ENCODE data around the gene MYL7.
"Not testable (repeated sequence)": the region's sequence is repeated elsewhere in the genome, so short reads cannot be mapped to it uniquely, and the experiment has no call there.

The MYL7 gene

DNA sequence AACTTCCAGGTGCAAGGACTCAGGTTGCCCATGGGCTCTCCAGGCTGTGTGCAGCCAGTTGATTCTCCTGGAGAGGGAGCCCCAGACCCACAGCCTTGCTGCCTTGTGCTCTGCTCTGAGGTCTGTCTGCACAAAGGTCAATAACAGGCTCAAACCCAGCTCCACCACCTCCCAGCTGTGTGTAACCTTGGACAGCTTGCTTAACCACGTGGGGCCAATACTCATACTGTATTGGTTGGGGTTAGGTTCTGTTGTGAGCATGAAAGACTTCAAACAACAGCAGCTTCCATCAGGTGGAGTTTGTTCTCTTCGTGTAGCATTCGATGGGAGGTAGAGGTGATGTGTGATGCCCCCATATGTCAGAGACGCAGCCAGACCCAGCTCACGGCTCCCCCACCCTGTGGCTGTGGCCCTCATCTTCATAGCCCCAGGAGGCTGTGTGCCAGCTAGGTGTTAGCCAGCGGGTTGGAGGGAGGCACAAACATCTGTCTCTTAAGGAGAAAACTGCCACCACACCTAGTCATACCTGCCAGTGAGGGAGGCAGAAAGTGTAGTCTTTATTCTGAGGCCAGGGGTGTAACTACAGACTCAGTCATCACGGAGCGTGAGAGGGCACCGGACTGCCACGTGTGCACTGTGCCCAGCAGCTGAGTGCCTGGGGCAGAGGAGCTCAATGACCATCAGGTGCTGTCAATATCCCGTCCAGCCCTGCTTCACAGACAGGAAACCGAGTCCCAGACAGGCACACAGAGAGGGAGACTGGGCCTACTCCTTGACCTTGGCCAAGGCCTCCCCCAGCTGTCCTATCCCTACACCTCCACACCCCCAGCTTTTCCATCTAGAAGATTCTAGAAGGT lies 9.7 kb downstream of the MYL7 start:
- no peak for DNase-seq (ENCODE audit: low read depth)

DNA sequence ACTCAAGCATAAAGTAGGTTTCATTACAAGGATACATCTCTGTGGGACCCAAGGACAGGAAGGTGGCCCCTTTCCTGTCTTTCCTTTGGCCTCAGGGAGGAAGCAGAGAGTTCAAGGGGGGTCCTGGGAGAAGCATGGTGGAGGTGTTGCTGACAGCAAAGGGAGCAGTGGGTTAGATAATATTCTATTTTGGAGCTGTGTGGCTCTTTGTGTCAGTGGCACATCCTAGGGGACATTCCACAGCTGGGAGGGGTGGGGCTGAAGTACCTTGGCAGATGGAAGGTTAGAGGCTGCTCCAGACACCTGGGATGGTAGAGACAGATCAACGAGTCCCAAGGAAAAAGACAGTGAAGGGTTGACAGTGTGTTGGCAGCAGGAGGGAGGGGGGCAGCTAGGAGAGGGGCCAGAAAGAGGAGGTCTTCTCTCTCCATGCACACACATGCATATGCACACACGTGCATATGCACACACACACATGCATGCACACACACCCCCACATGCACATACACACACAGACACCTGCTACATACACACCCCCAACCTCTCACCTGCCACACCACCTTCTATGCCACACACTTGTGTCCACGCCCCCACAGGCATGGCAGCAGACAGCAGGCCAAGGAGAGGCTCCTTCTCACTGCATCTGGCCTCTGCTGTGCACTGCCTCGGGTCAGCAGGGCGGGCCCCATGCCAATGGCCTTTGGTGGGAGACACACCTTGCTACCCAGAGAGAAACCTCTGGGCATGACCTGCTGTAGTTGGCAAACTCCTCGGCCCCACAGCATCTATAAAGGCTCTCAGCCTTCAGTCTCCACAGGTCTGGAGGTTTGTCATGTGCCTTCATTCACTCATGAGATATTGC lies 12.2 kb downstream of the MYL7 start:
- no peak for DNase-seq (ENCODE audit: low read depth)

- DNase-seq (ENCODE audit: low read depth): no peak
These were observed 14.0 kb downstream of the MYL7 start for GRCh38 chr7:44127161-44127560.

- not testable (repeated sequence) for DNase-seq (ENCODE audit: low read depth)
These were observed 14.6 kb downstream of the MYL7 start for GRCh38 chr7:44126574-44126973.

DNA sequence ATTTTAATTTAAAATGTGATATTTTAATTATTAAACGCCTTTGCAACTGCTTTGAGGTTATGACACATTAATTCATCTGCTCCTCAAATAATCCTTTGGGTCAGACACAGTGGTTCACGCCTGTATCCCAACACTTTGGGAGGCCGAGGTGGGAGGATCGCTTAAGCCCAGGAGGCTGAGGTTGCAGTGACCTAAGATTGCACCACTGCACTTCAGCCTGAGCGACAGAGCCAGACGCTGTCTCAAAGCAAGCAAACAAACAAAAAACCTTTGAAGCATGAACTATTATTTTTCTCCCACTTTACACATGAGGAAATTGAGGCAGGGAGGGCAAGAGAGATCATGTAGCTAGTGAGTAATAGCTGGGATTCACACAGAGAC lies 16.3 kb downstream of the MYL7 start:
- DNase-seq (ENCODE audit: low read depth): no peak

DNA sequence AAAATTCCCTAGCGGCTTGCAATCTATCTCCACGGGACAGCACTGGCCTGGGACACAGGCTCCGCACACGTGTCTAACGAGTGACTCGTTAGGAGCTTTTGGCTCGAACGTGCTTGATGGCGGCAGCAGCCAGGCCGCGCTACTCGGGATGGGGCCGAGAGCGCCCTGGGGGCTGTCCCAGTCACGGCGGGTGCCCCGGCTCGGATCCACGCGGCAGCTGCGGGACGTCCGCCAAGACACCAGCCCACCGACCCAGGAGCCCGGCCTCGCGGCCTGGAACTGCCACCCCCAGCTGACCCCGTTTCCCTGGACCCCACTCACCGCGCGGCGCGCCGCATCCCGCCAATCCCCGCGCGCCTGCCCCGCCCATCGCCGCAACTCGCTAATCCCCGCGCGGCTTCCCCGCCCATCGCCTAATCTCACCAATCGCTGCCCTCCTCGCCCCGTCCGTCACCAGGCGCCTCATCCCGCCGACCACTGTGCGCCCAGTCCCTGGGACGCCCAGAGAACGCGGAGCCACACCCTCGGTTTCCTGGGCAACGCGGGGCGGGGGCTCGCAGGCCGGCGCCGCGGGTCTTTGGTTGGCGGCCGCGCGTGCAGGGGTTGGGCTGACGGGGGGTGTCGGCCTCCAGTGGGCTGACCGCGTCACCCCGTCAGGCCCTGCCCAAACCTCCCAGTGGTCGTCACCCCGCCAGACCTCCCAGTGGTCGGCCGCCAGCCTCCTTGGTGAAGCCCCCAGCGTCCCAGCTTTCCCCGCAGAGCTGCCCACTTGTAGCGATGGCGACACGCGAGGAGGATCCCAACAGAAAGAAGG lies 17.7 kb downstream of the MYL7 start, which contains the start of gene POLD2:
Gene POLD2, minus strand, starts transcription at position 359 of the 814 bp plus-strand sequence. CDS start 1,495 bp downstream, outside the sequence.
- peak; percentile 90 for DNase-seq (ENCODE audit: low read depth)

DNA sequence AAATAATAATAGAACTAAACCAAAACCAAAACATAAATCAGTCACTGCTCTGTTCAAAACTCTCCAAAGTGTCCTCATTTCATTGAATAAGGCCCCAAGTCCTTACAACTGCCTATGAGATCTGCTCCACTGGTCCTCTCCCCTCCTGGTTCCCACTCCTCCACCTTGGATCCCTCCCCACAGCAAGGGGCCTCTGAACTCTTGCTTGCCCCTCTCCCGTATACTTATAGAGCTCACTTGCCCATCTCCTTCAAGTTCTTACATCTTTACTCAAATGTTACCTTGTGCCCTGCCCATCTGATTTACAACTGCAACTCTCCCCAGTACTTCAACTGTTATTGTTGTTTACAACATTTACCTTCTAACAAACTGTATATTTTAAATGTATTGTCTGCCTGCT lies 18.6 kb downstream of the MYL7 start:
- no peak for DNase-seq (ENCODE audit: low read depth)

DNA sequence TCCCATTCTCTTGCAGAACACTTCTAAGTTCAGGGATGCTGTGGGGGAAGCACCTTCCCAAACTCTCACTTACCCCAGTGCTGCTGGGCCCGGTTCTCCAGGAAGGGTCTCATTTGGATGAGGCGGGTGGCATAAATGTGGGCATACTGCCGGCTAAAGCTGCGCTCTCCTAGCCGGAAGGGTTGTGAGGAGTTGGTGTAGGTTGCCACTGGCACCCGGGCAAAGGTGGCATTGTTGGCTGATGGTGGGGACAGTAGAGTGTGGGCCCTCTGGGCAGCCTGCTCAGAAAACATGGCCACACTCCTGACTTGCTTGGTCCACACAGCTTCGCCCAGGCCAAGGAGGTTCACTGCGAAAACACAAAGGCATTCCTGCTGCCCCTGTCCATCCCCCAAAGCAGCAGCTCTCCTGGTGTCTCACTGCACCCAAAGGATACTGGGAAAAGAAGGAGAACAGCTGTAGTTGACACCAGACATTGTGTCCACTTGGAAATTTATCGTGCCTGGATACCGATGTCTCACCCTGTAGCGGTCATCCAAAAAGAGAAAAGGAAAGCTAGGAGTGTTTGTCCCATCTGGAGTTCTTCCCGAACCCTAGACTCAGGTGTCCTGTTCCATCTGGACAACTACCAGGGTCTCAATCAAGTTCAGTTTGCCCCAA lies 19.2 kb downstream of the MYL7 start:
- no peak for DNase-seq (ENCODE audit: low read depth)

DNA sequence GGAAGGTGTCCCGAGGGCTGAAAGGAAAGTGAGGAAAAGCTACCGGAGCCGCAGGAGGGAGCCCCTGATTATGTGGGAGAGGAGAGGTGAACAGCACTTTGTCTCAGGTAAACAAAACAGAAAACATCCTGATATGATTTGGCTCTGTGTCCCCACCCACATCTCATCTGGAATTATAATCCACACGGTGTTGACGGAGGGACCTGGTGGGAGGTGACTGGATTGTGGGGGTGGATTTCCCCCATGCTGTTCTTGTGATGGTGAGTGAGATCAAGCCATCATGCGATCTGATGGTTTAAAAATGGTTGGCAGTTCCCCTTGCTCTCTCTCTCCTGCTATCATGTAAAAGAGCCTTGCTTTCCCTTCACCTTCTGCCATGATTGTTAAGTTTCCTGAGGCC lies 20.7 kb downstream of the MYL7 start:
- DNase-seq (ENCODE audit: low read depth): no peak

GRCh38 chr7:44119829-44120380 lies 21.2 kb downstream of the MYL7 start:
- DNase-seq (ENCODE audit: low read depth): no peak

DNA sequence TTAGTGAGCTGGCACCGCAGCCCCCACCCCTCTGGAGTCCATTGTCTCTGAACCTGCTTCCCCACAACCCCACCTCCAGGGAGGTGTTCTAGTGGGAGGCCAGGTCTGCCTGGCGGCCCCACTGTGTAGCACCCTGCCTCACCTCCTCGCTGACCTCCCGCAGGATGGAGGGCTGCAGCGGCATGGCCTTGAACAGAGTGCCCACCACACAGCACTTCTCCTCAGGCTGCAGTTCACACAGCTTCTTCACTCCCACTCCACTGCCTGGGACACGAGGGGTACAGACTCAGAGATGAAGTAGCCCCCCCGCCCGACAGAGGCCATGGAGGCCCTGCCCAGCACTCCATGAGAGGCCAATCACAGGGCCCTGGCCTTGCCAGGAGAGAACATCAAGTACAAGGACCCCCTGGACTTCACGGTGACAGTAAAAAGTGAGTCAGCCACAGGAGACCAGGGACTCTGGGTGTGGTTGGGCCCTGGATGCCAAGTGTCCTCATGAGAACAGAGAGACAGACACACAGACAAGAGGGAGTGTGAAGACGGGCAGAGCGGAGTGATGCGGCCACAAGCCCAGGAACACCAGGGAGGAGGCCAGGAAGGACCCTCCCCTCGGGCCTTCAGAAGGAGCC lies 23.2 kb downstream of the MYL7 start:
- DNase-seq (ENCODE audit: low read depth): no peak

DNA sequence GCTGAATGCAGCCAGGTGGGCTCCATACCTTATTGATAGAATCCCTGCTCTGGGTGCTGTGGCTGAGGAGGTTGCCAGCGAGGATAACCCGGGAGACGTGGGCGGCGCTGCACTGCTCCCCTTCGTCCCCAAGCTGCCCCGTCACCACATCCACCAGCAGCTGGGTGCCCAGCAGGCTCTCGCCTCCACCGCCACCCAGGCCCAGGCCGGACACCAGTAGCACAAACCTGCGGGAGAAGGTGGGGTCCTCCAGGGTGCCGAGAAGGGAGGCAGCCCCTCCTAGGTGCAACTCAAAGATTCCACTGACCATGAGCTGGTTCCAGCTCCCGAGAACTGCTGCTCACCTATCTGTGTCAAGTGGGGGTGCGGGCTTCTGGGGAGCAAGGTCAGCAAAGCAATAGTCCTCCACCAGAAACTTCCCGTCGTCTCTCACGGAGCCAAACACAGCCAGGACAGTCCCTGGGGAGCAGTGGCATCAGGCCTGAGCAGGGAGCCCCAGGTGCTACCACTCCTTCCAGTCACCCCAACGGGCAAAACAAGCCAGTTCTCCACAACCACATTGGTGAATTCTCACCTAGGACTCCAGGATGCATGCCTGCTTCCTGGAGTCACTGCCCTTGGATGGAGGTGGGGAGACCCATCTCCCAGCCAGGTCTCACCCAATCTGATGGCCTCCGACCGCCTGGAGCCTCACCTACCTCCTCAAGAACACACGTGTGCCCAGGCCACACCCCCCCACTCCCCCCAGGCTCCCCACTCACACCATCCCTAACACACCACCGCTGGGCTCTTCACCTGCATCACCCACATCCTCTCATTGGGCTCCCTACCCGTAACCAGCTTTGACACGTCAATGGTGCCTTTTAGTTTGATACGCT lies 24.1 kb downstream of the MYL7 start:
- DNase-seq (ENCODE audit: low read depth): no peak

DNA sequence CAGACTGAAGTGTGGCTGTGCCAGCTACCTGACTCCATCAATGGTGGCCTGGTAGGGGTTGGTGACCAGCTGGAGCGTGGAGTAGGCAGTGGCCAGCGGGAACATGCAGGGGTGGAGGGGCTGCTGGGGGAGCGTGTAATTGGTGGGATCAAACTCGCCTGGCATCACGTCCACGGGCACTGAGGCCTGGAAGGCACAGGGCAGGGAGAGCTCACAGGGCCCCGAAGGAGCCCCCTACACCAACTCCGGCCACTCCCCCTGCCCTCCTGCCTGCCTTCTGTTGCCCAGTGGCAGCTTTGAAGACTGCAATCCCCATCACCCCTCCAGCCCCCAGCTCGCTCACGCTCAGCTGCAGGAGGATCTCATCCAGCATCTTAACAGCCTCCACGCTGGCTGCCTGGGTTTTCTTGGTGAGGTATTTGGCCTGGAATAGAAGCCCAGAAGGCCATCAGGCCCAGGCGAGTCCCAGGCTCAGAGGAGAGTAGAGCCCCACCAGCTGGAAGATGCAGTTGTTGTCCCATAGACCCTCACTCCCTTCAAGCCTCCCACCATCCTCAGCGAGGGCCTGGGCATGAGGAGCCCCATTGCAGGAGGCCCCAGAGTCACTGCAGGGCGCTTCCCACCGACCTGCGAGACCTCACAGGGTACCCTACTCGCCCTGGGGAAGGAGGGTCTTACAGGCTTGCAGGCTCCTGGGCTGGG lies 24.9 kb downstream of the MYL7 start:
- no peak for DNase-seq (ENCODE audit: low read depth)

DNA sequence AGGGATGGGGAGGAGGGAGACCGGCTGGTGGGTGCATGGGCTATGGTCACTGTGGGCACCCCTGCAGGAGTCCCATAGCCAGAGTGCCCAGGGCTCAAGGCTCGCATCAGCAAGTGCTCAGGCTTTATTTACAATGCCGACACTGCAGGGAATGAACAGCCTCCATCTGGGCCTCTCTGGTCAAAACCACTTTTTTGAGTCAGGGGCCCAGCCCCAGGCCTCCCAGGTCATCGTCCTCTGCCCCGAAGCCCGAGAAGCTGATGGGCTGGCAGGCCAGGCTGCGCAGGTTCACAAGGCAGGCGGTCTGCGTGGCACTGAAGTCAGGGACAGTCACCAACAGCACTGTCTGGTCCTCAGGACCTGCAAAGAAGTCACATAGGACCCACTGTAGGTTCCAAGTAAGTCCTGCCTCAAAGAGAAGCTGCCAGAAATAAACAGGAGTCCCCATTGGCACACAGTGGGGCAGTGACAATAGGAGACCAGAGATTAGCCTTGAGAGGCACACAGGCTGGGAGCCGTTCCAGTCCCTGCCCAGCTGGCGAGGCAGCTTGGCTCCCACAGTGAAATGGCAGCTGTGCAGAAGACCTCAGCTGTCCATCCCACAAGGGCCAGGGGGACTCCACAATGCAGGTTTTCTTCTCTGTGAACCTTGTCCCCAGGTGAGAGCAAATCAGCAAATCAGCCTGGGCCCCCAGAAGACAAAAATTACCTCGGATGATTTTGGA lies 26.4 kb downstream of the MYL7 start:
- no peak for DNase-seq (ENCODE audit: low read depth)

- no peak for DNase-seq (ENCODE audit: low read depth)
These were observed 27.3 kb downstream of the MYL7 start for GRCh38 chr7:44113764-44114354.

DNA sequence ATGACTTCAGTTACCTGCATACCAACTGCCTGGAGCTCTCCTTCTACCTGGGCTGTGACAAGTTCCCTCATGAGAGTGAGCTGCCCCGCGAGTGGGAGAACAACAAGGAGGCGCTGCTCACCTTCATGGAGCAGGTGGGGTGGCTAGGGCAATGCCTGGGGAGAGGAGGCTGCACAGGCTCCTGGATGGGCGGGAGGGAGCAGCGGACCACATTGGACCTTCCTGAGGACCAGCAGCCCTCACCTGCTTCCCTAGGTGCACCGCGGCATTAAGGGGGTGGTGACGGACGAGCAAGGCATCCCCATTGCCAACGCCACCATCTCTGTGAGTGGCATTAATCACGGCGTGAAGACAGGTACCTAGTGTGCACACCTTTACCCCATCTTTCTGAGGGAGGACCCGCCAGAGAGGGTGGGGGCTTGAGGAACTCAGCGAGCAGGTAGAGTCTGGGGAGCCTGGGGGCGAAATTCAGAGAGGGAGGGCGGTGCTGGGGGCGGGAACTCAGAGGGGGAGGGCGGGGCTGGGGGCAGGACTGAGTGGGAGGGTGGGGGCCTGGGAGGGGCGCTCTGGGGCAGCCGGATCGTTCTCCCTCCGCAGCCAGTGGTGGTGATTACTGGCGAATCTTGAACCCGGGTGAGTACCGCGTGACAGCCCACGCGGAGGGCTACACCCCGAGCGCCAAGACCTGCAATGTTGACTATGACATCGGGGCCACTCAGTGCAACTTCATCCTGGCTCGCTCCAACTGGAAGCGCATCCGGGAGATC lies 28.0 kb downstream of the MYL7 start:
- no peak for DNase-seq (ENCODE audit: low read depth)

DNA sequence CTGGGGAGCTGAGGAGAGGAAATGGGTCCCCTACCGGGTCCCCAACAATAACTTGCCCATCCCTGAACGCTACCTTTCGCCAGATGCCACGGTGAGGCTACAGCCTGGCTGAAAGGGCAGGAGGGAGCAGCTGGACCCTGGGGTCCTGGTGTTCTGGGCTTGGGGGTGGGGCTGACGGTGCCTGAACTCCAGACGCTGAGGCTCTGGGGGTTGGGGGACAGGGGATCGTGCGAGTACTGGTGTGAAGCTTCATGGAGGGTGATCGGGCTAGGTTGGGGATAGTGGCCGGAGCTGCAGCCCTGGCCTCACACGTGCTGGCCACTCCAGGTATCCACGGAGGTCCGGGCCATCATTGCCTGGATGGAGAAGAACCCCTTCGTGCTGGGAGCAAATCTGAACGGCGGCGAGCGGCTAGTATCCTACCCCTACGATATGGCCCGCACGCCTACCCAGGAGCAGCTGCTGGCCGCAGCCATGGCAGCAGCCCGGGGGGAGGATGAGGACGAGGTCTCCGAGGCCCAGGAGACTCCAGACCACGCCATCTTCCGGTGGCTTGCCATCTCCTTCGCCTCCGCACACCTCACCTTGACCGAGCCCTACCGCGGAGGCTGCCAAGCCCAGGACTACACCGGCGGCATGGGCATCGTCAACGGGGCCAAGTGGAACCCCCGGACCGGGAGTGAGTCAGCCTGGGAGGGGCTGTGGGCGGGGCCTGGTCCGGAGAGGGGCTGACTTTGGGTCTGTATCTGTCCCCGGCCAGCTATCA lies 28.7 kb downstream of the MYL7 start:
- DNase-seq (ENCODE audit: low read depth): no peak

Data from fibroblast of the conjunctiva (primary cell).